Stomach smooth muscle (tissue), 2 donors: ENCODE measurements around the gene DPYD.

Experiments
- H3K27ac ChIP-seq: one replicate; pipeline ENCODE4 v1.7.0; 2013; ENCODE audit warnings: mild to moderate bottlenecking, low read length, inconsistent platforms
- H3K27me3 ChIP-seq, 2 donors: one replicate each; pipeline ENCODE4 v1.7.0; 2013; ENCODE audit warnings: low read length in 2 of 2; ENCODE audit not compliant: insufficient read depth in 2 of 2, control insufficient read depth in 1 of 2
- H3K36me3 ChIP-seq, 2 donors: one replicate each; pipeline ENCODE4 v1.7.0; 2013; ENCODE audit warnings: low read length in 2 of 2; ENCODE audit not compliant: control insufficient read depth in 2 of 2, insufficient read depth in 2 of 2
- H3K4me1 ChIP-seq: one replicate; pipeline ENCODE4 v1.7.0; 2013; ENCODE audit warnings: low read length; ENCODE audit not compliant: control insufficient read depth, insufficient read depth
- H3K4me3 ChIP-seq, 2 donors: one replicate each; pipeline ENCODE4 v1.7.0; 2013; ENCODE audit warnings: low read length in 2 of 2
- H3K9ac ChIP-seq, 2 donors: one replicate each; pipeline ENCODE4 v1.7.0; 2013; ENCODE audit warnings: low read length in 2 of 2, mild to moderate bottlenecking in 1 of 2
- H3K9me3 ChIP-seq, 2 donors: one replicate each; pipeline ENCODE4 v1.7.0; 2013; ENCODE audit warnings: low read length in 2 of 2; ENCODE audit not compliant: control insufficient read depth in 2 of 2
- donor health status: healthy.
- donor health status: Pancreatic carcinoma.

Gene DPYD

GRCh38 chr1:97784661-97785060 is 136.2 kb downstream of the DPYD start:
- Histone ChIP-seq H3K27me3 (no peaks in the 10 kb centered on the region), H3K9ac (no peak overlapping the region), H3K36me3 (no peaks in the 10 kb centered on the region), H3K27ac (no peak overlapping the region), H3K4me3 (no peak overlapping the region), H3K9me3 (no peaks in the 10 kb centered on the region), H3K4me1 (no peaks in the 10 kb centered on the region)

DNA sequence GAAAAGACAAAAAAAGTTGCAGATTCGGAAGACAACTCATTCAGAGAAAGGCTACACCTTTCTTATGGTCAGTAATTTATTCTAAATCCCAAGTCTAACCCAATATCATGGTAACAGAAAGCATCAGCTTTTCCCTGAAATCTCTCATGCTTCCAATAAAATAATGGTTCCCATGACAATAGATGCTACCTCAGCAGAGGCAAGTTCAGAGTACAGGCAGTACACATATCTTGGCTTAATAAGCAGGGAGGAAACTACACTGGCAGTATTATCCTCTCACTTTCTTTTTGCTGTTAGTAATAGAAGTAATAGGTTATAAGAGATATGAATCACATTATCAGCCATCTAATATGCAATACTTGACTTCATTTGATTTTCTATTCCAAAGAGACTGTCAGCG is 137.1 kb downstream of the DPYD start:
- H3K9ac ChIP-seq, result no peak overlapping the region
- H3K4me1 ChIP-seq, result no peaks in the 10 kb centered on the region
- H3K9me3 ChIP-seq, result no peaks in the 10 kb centered on the region
- no peaks in the 10 kb centered on the region for H3K27me3 ChIP-seq
- no peak overlapping the region for H3K4me3 ChIP-seq
- H3K36me3 ChIP-seq, result no peaks in the 10 kb centered on the region
- H3K27ac ChIP-seq, result no peak overlapping the region

DNA sequence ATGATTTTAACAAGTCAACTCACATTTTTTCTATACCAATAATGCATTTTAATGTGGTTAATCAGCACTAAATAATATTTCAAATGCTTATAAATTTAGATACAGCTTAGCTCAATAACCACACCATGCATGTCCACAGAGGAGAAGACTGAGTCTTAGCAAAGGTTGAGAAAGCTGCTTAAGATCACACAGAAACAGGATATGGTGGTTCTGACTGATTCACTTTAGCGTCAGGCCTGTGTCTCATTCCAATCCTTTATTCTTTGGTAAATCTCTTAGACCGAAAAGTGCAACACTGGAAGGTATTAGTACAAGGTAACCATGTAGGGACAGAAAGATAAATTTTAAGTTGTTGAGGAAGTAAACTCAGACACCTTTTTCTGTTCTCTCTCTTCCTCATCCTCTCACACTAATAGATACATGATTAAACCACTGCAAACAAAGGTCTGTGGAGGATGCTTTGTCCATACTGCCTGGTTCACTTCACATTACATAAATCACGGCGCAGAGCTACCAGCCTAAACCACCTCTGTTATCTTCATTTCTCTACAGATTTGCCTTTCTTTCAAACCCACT is 139.0 kb downstream of the DPYD start:
- Histone ChIP-seq H3K27me3 (no peaks in the 10 kb centered on the region), H3K4me1 (no peaks in the 10 kb centered on the region), H3K9ac (no peak overlapping the region), H3K4me3 (no peak overlapping the region), H3K36me3 (no peaks in the 10 kb centered on the region), H3K27ac (no peak overlapping the region), H3K9me3 (no peaks in the 10 kb centered on the region)

DNA sequence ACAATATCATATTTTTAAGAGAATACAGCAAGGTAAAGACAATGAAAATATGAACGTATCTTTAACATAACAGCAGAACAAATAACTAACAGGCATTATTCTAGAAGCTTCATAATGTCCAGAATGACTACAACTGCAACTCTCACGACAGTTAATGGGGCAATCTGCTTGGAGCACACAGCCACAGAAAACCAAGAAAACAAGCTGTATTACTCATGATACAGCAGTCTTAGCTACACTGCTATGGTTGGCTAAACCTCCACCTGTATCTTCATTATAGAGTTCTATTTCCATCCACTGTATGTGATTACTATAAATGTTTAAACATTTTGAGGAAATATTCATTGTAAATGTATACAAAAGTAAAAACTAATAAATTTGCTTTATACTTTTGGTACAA is 139.9 kb downstream of the DPYD start:
- Histone ChIP-seq H3K36me3 (no peaks in the 10 kb centered on the region), H3K9ac (no peak overlapping the region)

DNA sequence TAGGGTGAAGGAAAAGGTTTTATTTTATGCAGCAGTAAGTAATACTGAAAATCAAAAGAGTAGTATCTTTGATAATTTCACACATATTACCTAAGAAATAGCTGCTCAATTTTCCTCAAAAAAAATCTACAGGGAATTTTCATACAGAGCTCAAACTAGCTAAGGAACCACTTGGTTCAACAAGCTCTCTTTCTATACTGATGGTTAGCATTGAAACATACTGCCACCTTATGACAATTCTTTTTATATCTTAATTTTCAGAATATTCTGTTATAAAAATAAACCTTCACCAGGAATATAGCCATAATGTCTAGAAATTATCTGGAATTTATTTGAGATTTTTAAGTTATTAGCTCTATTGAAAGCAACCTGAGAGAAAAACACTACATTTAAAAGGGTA is 142.1 kb downstream of the DPYD start:
- Histone ChIP-seq H3K27me3 (no peaks in the 10 kb centered on the region), H3K27ac (no peak overlapping the region), H3K36me3 (no peaks in the 10 kb centered on the region), H3K9me3 (peaks cover 0 to 4% of the 10 kb centered on the region in 2 donors), H3K4me1 (no peaks in the 10 kb centered on the region), H3K4me3 (no peak overlapping the region), H3K9ac (no peak overlapping the region)

More for the DNA sequence above, 139.9 kb downstream of the DPYD start:
- Histone ChIP-seq H3K4me3 (no peak overlapping the region), H3K27ac (no peak overlapping the region), H3K9me3 (no peaks in the 10 kb centered on the region), H3K4me1 (no peaks in the 10 kb centered on the region), H3K27me3 (no peaks in the 10 kb centered on the region)

DNA sequence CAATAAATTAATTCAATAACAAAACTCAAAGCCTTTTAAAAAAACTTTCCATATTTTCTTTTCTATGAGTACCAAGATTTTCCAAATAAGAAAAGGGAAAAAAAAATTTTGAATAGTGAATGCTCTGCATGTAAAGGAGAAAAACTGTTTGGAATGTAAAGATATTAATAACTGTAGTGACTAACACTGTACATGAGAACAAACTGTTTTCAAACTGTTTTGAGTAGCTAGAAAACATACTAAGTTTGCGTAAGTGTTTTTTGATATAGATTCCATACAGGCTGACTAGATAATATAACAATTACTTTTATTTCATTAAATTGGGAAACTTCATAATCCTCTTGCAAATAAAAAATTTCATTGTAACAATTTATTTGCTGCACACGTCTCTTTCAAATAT is 150.5 kb downstream of the DPYD start:
- H3K27ac ChIP-seq, result no peak overlapping the region
- peaks cover 0 to 8% of the 10 kb centered on the region in 2 donors for H3K9me3 ChIP-seq
- H3K36me3 ChIP-seq, result no peaks in the 10 kb centered on the region
- no peaks in the 10 kb centered on the region for H3K27me3 ChIP-seq
- H3K9ac ChIP-seq, result no peak overlapping the region
- no peak overlapping the region for H3K4me3 ChIP-seq
- H3K4me1 ChIP-seq, result no peaks in the 10 kb centered on the region

- no peaks in the 10 kb centered on the region for H3K4me1 ChIP-seq
- no peak overlapping the region for H3K4me3 ChIP-seq
- H3K9me3 ChIP-seq, result no peaks in the 10 kb centered on the region
Observed at GRCh38 chr1:97767381-97767780, 153.5 kb downstream of the DPYD start.

DNA sequence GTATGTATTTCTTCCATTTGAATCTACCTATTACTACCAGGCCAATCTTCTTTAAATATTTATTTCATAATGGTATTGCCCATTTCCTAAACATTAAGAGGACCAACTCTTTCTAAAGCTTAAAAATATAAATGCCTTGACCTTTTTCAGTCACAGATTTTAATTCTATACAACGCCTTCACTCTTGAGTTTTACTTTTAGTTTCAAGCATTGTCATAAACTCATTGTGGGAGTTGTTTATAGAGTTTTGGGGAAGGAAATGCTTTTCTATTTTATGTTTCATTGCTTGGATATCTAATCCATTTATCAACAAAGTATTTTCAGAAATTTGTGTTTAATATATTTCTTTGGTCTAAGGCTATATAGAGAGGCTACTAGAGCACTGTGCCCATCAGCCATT is 155.8 kb downstream of the DPYD start:
- Histone ChIP-seq H3K9me3 (peaks cover 0 to 8% of the 10 kb centered on the region in 2 donors), H3K27me3 (no peaks in the 10 kb centered on the region), H3K36me3 (no peaks in the 10 kb centered on the region), H3K27ac (no peak overlapping the region), H3K4me1 (no peaks in the 10 kb centered on the region), H3K4me3 (no peak overlapping the region), H3K9ac (no peak overlapping the region)

More at GRCh38 chr1:97767381-97767780, 153.5 kb downstream of the DPYD start:
- Histone ChIP-seq H3K27me3 (no peaks in the 10 kb centered on the region), H3K36me3 (no peaks in the 10 kb centered on the region), H3K27ac (no peak overlapping the region), H3K9ac (no peak overlapping the region)

DNA sequence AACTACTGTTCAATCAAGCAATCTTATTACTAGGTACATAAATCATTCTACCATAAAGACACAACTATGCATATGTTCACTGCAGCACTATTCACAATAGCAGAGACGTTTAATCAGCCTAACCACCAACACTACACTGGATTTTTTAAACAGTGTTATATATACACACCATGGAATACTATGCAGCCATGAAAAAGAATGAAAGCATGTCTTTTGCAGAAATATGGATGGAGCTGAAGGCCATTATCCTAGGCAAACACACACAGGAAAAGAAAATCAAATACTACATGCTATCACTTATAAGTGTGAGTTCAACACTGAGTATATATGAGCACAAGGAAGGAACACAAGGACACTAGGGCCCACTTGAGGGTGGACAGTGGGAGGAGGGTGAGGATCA is 159.2 kb downstream of the DPYD start:
- Histone ChIP-seq H3K27ac (no peak overlapping the region), H3K9me3 (peaks cover 0 to 8% of the 10 kb centered on the region in 2 donors), H3K36me3 (no peaks in the 10 kb centered on the region), H3K9ac (no peak overlapping the region), H3K4me3 (no peak overlapping the region), H3K27me3 (no peaks in the 10 kb centered on the region), H3K4me1 (no peaks in the 10 kb centered on the region)

DNA sequence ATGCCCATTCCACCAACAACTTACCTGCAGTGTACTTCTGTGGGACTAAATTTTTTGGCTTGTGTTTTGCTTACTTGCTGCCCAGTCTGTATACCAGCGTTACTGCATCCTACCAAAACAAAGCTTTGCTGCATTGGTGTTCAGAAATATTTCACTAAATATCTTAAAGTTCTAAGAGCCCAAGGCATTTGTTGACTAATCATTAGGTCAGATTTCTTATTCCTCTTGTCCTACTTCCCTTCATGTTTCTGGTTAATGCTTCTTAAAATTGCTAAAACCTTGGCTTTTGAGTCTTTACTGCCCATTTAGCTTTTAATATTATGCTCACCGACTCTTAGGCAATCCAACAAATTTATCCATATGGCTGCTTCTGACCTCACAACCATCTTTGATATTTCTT is 161.8 kb downstream of the DPYD start:
- Histone ChIP-seq H3K4me1 (no peaks in the 10 kb centered on the region), H3K36me3 (no peaks in the 10 kb centered on the region), H3K9me3 (peaks cover 0 to 8% of the 10 kb centered on the region in 2 donors), H3K27me3 (no peaks in the 10 kb centered on the region), H3K4me3 (no peak overlapping the region), H3K27ac (no peak overlapping the region), H3K9ac (no peak overlapping the region)

DNA sequence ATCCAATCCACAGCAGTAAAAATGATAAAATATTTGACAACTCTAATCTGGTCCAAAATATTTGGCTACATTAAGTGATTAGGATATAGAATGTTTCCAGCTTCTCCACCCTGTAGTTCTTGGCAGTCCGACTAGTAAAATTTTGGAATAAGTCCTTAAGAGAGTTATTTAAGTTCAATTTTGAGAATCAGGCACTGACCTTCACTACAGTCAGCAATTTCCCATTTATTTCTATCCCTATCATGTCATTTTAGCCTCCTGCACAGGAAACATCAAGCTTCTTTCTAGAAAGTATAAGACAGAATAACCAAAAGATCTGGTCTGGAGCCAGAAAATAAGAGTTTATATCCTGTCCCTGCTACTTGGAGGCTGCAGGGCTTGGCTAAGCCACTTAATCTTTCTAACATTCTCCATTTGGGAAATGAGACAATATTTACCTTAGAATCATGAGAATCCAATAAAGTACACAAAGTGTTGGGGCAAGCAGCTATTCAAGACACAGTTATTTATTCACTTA is 162.2 kb downstream of the DPYD start:
- Histone ChIP-seq H3K27ac (no peak overlapping the region), H3K36me3 (no peaks in the 10 kb centered on the region), H3K27me3 (no peaks in the 10 kb centered on the region), H3K4me3 (no peak overlapping the region), H3K4me1 (no peaks in the 10 kb centered on the region), H3K9me3 (peaks cover 0 to 8% of the 10 kb centered on the region in 2 donors), H3K9ac (no peak overlapping the region)
